GM18868 (cell line): Measurements from ENCODE around the gene RBM47.

Experiments used
- ATAC-seq: cut with Tn5 transposase; IDR thresholded peaks from one replicate; pipeline ENCODE4 v1.9.1; 2021; ENCODE audit warnings: mild to moderate bottlenecking, moderate library complexity; ENCODE audit not compliant: unreplicated experiment

RBM47 gene

GRCh38 chr4:40380647-40381046 is 249.0 kb downstream of the RBM47 start:
- ATAC-seq, result no peak

GRCh38 chr4:40379248-40379647 is 250.4 kb downstream of the RBM47 start:
- ATAC-seq, result no peak

- no peak for ATAC-seq
These were observed 251.0 kb downstream of the RBM47 start for GRCh38 chr4:40378619-40379018.

GRCh38 chr4:40377512-40378365 is 251.9 kb downstream of the RBM47 start:
- no peak for ATAC-seq

GRCh38 chr4:40375620-40376019 is 254.0 kb downstream of the RBM47 start:
- no peak for ATAC-seq

- no peak for ATAC-seq
These were observed 254.6 kb downstream of the RBM47 start for GRCh38 chr4:40375095-40375494.

GRCh38 chr4:40373636-40374035 is 256.0 kb downstream of the RBM47 start:
- ATAC-seq, result no peak
